NCI-H1092 treated with DMSO at 0.1 percent for 48 hours (cell line): ENCODE measurements around the gene RARB.

Experiments used
- DNase-seq: peaks from one replicate; lab custom pipeline; 2025; lab: John Stamatoyannopoulos, UW

Gene RARB

DNA sequence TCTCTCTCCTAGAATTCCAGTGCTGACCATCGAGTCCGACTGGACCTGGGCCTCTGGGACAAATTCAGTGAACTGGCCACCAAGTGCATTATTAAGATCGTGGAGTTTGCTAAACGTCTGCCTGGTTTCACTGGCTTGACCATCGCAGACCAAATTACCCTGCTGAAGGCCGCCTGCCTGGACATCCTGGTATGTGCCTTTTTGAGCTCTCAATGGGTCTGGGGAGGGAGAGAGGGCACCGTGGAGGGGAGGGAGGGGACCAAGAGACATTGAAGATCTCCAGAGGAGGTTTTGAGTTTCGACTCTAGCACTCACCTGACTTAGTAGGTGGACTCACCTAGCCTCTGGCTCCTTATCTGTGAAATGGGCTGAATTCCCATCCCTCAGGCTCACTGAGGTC is 152.5 kb downstream of the RARB start:
- no peak for DNase-seq

DNA sequence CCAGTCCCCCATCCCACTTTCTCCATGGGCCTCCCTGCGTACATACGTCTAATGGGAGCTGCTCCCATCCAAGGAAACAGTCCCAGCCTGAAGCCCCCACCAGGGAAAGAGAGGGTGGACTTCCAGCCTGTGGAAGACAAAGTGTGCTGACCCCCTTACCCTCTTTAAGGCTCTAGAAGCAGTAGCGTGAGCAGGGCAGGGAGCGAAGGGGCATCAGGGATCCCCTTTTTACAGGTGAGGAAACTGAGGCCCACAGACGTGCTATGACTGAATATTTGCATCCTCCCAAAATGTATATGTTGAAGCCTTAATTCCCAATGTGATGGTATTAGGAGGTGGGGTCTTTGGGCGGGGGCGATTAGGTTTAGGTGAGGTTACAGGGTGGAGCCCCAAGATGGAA is 153.3 kb downstream of the RARB start:
- DNase-seq: no peak

DNA sequence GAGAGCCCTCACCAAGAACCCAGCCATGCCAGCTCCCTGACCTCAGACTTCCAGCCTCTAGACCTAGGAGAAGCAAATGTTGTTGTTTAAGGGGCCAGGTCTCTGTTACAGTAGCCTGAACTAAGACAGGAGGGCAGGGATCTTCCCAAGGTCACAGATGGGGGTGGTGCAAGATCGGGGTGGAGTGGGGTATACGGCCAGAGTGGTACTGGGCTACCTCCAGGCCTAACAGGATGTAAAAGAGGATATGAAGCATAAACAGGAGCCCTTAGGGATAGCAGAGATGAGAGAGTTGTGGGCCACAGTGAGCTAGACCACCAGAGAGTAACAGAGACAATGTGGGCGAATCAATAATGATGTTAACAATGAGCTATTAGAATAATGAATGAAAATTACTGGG is 153.8 kb downstream of the RARB start:
- DNase-seq: no peak

DNA sequence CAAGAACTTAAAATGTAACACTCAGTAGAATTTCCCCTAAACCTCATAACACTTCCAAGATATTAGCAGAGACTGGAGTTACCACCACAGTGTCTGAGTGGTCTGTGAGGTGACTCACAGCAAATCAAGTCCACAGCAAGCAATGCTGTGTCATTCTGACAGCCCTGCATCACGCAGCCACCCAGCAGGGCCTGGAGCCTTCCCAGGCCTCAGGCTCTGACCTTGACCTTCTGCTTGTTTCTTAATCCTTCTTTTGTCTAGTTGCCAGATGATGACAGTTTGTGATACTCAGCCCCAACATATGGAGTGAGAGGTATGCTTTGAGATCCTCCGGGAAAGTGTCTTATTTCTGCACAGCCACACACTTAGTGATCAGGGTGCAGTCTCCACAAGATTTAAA is 154.2 kb downstream of the RARB start:
- no peak for DNase-seq

DNA sequence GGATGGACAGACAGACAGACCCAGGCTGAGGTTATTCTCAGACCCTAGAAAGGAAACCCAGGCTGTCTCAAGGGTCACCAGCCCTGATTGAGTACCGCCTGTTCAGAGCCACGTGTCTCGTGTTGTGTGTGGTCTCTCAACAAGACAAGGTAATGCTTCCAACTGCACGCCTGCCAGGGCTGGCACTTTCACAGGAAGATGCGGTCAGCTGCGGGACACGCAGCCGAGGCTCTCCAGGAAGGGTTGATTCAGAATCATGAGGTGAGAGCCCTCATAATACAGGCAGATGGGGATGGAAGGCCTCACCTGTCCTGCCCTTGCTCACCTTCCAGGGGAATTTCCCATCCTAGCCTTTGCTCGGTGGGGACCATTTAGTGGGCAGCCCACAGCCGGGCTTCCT is 155.3 kb downstream of the RARB start:
- DNase-seq: no peak

DNA sequence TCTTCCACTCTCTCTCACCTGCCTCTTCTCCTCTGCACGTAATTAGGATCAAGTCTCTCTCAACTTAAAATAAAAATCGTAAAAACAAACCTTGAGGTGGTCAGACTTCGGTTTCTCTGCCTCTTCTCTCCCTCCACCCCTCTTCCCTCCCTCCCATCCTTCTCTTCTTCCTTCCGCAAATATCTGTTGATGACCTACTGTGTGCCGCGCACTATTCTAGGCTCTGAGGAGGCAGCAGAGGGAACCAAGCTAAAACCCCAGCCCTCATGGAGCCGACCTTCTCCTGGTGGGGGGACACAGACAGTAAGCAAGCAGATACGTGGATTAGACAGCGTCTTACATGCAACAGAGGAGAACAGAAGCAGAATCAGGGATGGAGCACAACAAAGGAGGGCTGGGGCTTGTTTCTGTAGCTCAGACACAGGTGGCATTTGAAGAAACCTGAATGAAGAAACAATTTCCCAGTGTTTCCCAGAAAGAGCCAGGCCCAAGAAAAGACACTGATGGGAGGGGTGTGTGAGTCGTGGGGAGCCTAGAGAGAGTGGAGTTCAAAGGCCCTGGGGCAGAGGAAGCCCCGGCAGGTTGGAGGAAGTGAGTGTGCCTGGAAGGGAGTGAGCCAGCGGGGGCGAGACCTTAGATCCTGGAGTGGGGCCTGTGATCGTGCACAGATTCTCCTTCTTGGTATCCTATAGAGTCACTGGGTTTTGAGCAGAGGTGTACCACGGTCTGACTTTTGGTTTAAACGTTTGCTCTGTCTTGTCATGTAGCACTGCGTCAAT is 156.1 kb downstream of the RARB start:
- no peak for DNase-seq

DNA sequence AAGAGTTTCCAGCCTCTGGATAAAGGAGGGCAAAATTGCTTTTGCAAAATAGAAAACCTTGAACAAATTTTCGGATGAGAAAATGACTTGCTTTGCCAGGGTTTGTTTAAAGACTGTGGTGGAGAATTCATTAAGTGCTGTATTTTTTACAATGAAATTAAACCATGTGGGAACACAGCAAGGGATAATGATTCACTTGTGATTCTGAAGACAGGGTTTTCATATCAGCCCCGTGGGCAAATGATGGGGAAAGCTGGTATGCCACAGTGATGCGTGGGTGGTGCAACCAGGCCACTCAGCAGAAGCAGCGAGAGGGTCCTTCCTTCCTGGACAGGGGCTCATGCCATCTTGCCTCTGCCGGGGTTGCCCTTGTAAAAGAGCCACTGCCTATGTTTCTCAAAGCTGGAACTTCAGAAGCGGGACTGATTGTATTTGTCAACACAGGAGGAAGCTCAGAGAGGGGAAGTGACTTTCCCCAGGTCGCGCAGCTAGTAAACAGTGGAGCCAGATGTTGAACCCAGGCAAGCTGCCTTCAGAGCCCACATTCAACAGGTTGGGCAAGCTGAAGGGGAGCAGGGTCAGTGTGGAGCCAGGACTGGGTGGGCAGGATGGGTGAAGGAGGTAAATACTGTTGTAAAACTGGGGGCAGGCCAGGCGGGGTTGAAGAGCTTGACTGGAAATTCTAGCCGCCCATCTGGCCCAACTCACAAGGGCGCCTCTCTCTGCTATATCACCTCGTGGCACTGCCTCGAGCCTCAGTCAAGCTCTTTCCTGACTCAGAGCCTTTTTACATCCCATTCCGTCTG is 157.5 kb downstream of the RARB start:
- no peak for DNase-seq

DNA sequence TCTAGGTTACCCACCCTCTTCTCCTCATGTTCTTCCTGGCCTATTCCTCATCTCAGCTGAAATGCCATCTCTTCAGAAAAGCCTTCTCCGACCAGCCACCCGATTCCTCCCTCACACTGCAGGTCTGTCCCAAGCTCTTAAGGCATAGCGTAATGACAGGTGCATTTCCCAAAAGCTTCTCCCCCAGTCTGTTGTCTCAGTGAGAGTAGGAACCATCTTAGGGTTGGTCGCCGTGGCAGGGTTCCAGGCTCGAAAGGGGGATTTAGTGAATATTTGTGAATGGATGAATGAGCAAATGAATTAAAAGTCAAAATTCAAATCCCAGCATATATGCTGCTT is 158.1 kb downstream of the RARB start:
- DNase-seq: no peak

DNA sequence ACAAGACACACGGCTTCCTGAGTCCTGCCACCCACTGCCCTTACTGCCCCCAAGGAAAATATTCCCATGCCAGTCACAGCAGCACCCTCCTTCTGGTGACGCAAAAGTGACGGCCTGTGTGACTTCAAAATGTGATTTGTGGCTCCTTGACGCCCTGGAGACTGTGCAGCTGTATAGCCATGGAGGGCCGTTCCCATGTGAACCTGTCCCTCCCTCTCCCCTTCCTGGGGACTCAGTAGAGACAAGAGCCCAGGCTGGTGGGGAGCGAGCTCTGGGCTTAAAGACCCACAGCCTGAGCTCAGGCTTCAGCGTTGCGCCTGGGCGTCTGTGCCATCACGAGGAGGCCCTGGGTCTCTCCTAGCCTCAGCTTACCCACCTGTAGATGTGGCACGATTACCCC is 158.5 kb downstream of the RARB start:
- DNase-seq: no peak

DNA sequence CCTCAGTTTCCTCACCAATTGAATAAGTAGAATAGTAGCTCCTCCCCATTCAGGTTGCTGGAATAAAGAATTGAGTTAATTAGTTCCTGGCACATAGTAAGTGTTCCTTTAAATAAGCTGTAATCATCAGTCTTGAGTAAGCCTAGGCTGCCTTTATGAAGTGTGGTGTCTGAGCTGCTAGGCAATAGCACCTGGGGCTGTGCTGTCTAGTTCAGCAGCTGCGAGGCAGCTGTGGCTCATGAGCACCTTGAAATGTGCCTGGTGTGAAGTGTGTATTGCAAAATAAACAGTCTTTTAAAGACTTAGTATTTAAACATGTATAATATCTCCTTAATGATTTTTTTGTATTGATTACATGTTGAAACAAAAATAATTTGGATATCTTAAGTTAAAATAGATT is 159.0 kb downstream of the RARB start:
- no peak for DNase-seq

DNA sequence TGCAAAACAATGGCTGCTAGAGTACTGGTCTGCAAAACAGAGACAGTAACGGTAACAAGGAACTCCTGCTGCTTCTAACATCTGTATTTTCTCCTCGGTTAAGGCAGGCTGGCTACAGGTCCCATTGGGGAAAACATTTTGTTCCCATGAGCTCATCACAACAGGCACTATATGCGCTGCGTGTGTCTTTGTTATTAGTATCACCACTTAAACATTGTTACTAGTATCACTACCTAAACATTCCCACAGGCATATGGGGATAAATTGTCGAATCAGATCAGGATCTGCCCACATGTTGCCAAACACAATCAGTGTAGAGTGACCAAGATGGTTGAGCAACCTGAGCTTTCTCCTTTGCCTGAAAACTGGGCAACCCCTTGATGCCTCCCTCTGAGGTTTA is 159.5 kb downstream of the RARB start:
- DNase-seq: no peak

DNA sequence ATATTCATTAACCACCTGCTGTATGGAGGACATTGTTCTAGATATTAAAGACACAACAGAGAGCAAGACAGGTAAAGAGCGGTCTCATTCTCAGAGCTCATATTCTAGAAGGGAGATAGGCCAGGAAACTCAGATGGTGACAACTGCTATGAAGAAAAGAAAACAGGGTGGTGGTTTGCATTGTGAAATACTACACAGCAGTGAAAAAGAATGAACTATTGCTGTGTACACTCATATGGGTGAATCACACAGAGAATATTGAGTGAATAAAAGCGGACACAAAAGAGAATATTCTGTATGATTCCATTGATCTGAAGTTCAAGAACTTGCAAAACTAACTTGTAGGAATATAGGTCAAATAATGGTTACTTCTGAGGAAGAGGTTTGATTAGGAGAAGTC is 159.9 kb downstream of the RARB start:
- DNase-seq: no peak

DNA sequence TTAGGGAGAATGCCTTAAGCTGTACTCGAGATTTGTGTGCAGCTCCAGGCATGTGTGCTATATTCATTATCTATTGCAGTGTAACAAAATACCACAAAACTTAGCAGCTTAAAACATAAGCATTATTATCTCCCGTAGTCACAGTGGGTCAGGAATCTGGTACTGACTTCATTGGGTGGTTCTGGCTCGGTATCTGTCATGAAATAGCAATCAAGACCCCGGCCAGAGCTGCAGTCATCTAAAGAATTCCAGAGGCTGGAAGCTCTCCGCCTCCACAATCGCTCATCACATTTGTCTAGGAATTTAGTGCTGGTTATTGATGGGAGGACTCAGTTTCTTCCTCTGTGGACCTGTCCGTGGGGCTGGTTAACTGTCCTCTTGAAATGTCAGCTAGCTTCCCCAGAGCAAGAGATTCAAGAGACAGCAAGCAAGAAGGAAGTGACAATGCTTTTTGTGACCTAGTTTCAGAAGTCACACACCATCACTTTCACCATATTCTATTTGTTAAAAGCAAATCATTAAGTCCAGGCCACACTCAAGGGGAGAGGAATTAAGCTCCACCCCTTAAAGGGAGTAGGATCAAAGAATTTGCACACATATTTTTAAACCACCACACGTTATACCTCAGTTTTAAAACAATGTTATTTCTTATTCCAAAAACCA is 160.5 kb downstream of the RARB start:
- DNase-seq: no peak

DNA sequence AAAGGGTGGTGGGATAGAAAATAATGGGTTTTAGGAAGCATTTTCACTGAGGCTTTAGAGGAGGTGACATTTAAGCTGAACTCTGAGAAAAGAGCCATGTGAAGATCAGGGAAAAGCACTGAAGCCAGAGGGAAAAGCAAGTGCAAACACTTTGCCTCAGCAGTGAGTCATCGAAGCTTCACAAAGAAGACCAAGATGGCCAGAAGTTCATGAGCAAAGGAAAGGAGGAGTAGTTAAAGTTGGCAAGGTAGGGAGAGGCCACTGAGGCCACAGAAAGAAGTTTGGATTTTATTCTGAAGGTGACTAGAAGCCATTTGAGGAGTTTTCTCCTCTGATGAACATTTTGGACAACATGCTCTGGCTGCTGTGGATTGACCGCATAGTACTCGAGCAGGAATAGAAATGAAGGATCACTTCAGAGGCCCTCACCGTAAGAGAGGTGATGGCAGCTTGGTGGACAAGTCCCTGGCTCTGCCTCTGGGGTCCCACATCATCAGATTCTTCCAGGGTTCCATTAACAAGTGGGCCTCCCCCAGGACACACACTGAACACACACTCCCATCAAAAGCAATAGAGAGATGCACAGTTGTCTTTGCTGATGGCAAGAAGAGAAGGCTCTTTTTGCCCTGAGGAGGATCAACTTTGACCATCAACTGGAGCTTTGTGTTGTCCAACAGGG is 161.2 kb downstream of the RARB start:
- DNase-seq: no peak

DNA sequence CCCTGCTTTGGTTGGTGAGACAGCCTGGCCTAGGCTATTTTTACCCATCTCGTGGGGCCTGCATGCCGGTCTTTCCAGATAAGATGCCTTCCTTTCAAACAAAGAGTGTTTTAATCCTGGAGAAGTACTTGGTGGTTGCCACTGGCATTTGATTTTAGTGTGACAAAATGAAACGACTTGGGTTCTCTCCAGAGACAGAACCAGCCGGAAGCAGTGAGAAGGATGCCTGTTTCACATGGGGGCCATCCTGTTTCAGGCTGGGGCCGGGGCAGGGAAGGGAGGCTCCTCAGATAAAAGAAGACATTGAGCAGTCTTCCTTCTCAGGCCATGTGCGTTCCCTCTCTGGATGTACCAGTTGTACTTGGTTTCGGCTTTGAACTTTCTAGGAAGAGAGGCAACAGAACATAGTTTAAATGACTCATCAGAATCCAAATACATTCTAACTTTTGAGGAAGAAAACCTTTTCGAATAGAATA is 161.8 kb downstream of the RARB start:
- no peak for DNase-seq

DNA sequence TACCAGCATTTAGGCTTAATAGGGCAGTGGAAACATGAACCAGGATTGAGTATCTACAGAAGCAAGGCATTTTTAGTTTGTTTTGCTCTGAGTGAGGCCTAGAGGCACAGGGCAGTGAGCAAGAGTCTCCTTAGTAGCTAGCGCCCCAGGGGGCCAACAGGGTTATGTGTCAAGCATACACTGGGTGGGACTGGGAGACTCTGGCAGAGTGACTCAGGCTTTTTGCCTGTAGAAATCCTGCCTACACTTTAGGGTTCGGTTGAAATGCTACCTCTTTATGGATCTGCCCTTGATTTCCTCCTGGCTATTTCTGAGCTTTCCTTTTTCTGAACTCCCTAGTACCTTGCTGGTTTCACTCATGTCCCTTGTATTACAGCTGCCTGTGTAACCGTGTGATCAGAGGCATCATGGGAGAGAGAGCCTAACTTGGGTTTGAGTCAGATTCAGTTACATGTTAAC is 164.5 kb downstream of the RARB start:
- no peak for DNase-seq

DNA sequence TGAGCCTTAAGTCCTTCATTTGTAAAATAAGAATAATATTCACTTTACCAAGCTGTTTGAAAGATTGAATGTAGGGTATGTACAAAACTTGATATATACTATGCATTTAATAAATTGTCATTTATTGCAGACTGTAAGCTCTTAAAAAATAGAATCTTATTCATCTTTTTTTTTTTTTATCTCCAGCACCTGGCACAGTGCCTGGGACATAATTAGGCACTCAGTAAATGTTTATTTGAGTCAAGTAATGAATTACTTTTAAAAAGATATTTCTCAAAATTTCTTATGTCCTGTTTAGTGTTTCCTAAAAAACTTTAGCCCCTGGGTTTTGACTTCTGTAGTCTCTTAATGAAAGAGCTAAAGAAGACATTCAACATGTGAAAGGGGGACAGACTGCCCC is 164.9 kb downstream of the RARB start:
- DNase-seq: no peak

DNA sequence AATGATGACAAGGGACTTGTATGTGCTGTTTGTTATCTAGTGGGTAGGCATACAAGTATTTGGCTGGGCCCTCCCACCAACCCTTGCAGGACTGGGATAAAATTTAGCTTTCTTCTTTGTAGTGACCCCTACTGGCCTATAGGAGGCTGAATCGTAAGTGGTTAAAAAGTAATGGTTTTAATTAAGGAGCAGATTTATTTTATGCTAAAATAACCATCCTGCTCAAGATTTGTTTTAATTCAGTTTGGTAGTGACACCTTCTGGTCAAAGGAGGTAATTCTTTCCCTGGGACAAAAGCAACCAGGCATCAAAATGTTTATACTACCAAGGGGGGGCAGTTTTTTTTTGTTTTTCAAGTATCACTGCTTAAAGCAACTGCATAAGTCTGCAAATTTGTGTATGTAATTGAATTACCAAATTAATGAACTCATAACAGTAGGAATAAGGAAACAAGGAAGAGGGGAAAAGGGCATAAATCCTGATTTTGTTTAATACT is 166.0 kb downstream of the RARB start:
- peak; percentile 1 for DNase-seq

DNA sequence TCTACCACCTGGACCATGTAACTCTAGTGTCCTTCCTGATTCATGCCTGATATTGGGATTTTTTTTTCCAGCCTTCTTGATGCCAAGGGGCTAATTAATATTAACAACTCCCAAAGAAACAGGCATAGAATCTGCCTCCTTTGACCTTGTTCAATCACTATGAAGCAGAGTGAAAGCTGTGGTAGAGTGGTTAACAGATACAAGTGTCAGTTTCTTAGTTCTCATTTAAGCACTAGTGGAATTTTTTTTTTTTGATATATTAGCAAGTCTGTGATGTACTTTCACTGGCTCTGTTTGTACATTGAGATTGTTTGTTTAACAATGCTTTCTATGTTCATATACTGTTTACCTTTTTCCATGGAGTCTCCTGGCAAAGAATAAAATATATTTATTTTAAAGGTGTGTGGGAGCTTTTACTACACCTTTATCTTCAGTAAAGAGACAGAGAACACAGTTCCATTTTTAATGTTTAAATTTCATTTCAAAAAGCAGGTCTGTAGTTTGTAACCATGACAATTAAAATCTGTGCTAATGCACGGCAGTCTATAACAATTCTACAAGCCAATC is 169.6 kb downstream of the RARB start:
- no peak for DNase-seq

DNA sequence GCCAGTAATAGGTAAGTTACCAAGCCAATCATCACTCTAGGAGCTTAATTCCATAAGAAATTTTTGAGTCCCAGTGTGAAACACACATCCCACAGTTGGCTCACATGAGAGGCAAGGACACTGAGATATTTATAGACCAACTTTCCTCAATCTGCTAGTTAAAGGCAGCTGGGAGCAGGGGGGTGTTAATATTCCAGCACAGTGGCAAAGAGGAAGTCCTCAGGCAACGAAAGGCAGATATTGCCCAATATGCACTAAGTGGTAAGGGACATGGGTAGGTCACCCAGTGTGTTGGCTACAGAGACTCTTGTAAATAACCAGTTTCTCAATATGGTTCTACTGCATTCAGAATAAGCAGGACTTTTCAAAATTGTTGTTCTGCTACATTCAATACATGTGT is 175.6 kb downstream of the RARB start:
- DNase-seq: no peak

DNA sequence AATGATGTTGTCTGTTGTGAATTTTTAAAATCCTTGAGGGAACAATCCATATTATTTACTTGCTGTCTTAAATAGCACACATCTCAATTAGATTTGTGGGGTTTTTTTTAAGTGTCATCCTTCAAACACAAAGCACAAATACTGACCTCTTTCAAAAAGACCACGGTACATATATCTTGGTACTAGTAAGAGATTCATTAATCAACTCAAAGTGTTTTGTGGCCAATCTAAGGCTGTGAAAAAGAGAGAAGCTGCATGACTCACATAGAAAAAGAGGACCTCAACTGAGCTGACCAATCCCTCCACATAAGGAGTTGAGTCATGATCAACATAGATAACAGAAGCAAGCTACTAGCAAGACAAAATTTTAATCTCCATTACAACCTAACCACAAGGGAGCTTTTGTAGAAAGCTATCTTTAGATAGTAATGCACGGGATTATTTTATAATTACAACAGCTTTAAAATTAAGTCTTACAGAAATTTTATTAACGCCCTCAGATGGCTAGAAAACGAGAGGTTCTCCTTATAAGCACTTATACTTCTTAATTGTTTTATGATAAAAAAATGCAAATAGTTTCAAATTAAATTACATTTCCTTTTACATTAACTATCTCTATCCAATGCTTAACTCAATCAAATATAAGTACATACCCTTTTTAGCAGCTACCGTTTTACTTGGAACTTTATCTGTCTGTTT is 176.2 kb downstream of the RARB start:
- no peak for DNase-seq
